B cell (primary cell): ENCODE measurements around the gene PXK. TPM values are rescaled to one million over a fixed set of nuclear protein-coding genes. Genes with fewer than 3 reads are reported as not detected.
A peak's percentile ranks its signal among the peaks of the same experiment; 100 is the strongest.

Experiments
- ATAC-seq: fragments of 200-7000 bp; cut with Tn5 transposase; one replicate; pipeline ENCODE4 v1.10.0; 2021; ENCODE audit warnings: low read depth, mild to moderate bottlenecking, moderate number of reproducible peaks, moderate library complexity
- CTCF ChIA-PET: fragments of 350-600 bp; sonication (Branson Sonifier 250); formaldehyde crosslinking; loops from one replicate; lab custom pipeline; 2021; ENCODE audit warnings: antibody characterized with exemption, inconsistent platforms; lab: Charles Lee
- POLR2A ChIA-PET: fragments of 350-600 bp; sonication (Branson Sonifier 250); formaldehyde crosslinking; loops from one replicate; lab custom pipeline; 2021; ENCODE audit warnings: antibody characterized with exemption; lab: Charles Lee
- DNase-seq: peaks from one replicate; pipeline ENCODE4 v3.0.0; 2013
- H2AFZ ChIP-seq: 2 replicates; pipeline ENCODE4 v1.6.1; 2012; ENCODE audit warnings: mild to moderate bottlenecking, low read depth, low read length; ENCODE audit not compliant: insufficient read depth, poor library complexity, severe bottlenecking
- H3K27ac ChIP-seq, 2 donors: 1 replicate in 1 of 2; 2 replicates in 1 of 2; pipeline ENCODE4 v1.5.1; 2012 to 2013; ENCODE audit warnings: low read length in 2 of 2, mild to moderate bottlenecking in 2 of 2, moderate library complexity in 1 of 2
- H3K27me3 ChIP-seq, 4 experiments: fragments of 200-600 bp in 1 of 4; sonication (generic) in 1 of 4; replicated peaks in 1 of 4; 1 replicate in 2 of 4; 2 replicates in 2 of 4; pipeline versions ENCODE4 v1.6.1 to v1.7.0; 2013 to 2016; ENCODE audit warnings: low read length in 3 of 4, mild to moderate bottlenecking in 2 of 4, mixed read lengths in 1 of 4, moderate library complexity in 1 of 4; ENCODE audit not compliant: insufficient read depth in 4 of 4, control insufficient read depth in 3 of 4; ENCODE audit errors: control extremely low read depth in 1 of 4
- H3K36me3 ChIP-seq, 2 experiments: replicated peaks in 1 of 2; 1 replicate in 1 of 2; 2 replicates in 1 of 2; pipeline versions ENCODE4 v1.6.1 to v1.7.1; 2013; ENCODE audit warnings: low read length in 1 of 2; ENCODE audit not compliant: insufficient read depth in 2 of 2, control insufficient read depth in 1 of 2; ENCODE audit errors: control extremely low read depth in 1 of 2, extremely low read depth in 1 of 2
- H3K4me1 ChIP-seq, 2 donors: fragments of 200-600 bp in 1 of 2; sonication (generic) in 1 of 2; 1 replicate in 1 of 2; 2 replicates in 1 of 2; pipeline versions ENCODE4 v1.5.1 to v1.6.1; 2013 to 2017; ENCODE audit warnings: low read length in 2 of 2; ENCODE audit not compliant: control insufficient read depth in 2 of 2, insufficient read depth in 2 of 2
- H3K4me2 ChIP-seq: replicated peaks from 2 replicates; pipeline ENCODE3; 2012; ENCODE audit warnings: mild to moderate bottlenecking, low read depth, low read length; ENCODE audit not compliant: poor library complexity, severe bottlenecking
- H3K4me3 ChIP-seq, 5 experiments: fragments of 200-600 bp in 1 of 5; sonication (generic) in 1 of 5; 1 replicate in 3 of 5; 2 replicates in 2 of 5; pipeline versions ENCODE4 v1.5.1 to v1.7.0; 2011 to 2016; ENCODE audit warnings: low read length in 4 of 5, mild to moderate bottlenecking in 4 of 5, low read depth in 2 of 5, control low read depth in 1 of 5, moderate library complexity in 1 of 5; ENCODE audit not compliant: insufficient read depth in 1 of 5; ENCODE audit errors: control extremely low read depth in 1 of 5, extremely low read depth in 1 of 5
- H3K79me2 ChIP-seq: fragments of 200-600 bp; sonication (generic); one replicate; pipeline ENCODE4 v1.6.0; 2016; ENCODE audit warnings: low read length; ENCODE audit not compliant: control insufficient read depth, insufficient read depth
- H3K9ac ChIP-seq: fragments of 200-600 bp; sonication (generic); 2 replicates; pipeline ENCODE4 v1.6.1; 2017; ENCODE audit warnings: mild to moderate bottlenecking, low read length, moderate library complexity
- H3K9me3 ChIP-seq, 3 donors: one replicate each; pipeline versions ENCODE4 v1.6.1 to v1.7.1; 2013; ENCODE audit warnings: low read length in 2 of 3; ENCODE audit not compliant: control insufficient read depth in 2 of 3, insufficient read depth in 1 of 3; ENCODE audit errors: control extremely low read depth in 1 of 3
- H4K20me1 ChIP-seq: 2 replicates; pipeline ENCODE4 v1.6.0; 2012; ENCODE audit warnings: mild to moderate bottlenecking, low read length; ENCODE audit not compliant: insufficient read depth, control insufficient read depth, poor library complexity, severe bottlenecking
- H3K27ac Mint-ChIP-seq: one replicate; pipeline ENCODE4 v1.8.0; 2021; ENCODE audit warnings: mixed read lengths
- H3K27me3 Mint-ChIP-seq: one replicate; pipeline ENCODE4 v1.8.0; 2021; ENCODE audit warnings: mixed read lengths
- H3K4me1 Mint-ChIP-seq: one replicate; pipeline ENCODE4 v1.8.0; 2021; ENCODE audit warnings: mixed read lengths
- H3K4me3 Mint-ChIP-seq: one replicate; pipeline ENCODE4 v1.8.0; 2021; ENCODE audit warnings: mixed read lengths
- H3K9me3 Mint-ChIP-seq: one replicate; pipeline ENCODE4 v1.8.0; 2022; ENCODE audit warnings: mixed read lengths; ENCODE audit not compliant: insufficient read depth
- EZH2 ChIP-seq: IDR thresholded peaks from 2 replicates; pipeline ENCODE4 v1.6.1; 2012; ENCODE audit warnings: borderline replicate concordance, low read depth, mild to moderate bottlenecking, moderate library complexity, low read length; ENCODE audit not compliant: insufficient read depth, poor library complexity, severe bottlenecking
- WGBS: methylation state at CpG from one replicate; pipeline ENCODE4 v1.1.5; 2013; ENCODE audit warnings: missing lambda C conversion rate; ENCODE audit not compliant: insufficient coverage; 5-methylcytosine and 5-hydroxymethylcytosine counted together
- intact Hi-C: fragments of 100-400 bp; cut with micrococcal nuclease; formaldehyde crosslinking; loops from one replicate; pipeline ENCODE4 v1.10.0; 2022
- polyA plus RNA-seq: library from polyadenylated mRNA; depleted of rRNA; stranded (reverse); fragments of >200 nt; gene quantifications from 2 replicates; pipeline ENCODE4 v1.2.3, GENCODE V29; 2012
- total RNA-seq, 2 donors: library from RNA; stranded (reverse); fragments of 120-200 nt in 1 of 2; gene quantifications; 1 replicate in 1 of 2; 2 replicates in 1 of 2; pipeline versions ENCODE4 v1.2.3 to v1.2.4, GENCODE V29; 2013 to 2022
- TF ChIP-seq, protein P1 (sequence below): fragments of 200-600 bp; IDR thresholded peaks from one replicate; pipeline ENCODE4 v1.8.0; 2022; ENCODE audit warnings: antibody characterized with exemption, mild to moderate bottlenecking

Gene PXK
- total and polyA plus RNA-seq, 2 donors (not counting 1 experiment from before 2014, with no cell fraction given), result 46.8 to 104 TPM

DNA sequence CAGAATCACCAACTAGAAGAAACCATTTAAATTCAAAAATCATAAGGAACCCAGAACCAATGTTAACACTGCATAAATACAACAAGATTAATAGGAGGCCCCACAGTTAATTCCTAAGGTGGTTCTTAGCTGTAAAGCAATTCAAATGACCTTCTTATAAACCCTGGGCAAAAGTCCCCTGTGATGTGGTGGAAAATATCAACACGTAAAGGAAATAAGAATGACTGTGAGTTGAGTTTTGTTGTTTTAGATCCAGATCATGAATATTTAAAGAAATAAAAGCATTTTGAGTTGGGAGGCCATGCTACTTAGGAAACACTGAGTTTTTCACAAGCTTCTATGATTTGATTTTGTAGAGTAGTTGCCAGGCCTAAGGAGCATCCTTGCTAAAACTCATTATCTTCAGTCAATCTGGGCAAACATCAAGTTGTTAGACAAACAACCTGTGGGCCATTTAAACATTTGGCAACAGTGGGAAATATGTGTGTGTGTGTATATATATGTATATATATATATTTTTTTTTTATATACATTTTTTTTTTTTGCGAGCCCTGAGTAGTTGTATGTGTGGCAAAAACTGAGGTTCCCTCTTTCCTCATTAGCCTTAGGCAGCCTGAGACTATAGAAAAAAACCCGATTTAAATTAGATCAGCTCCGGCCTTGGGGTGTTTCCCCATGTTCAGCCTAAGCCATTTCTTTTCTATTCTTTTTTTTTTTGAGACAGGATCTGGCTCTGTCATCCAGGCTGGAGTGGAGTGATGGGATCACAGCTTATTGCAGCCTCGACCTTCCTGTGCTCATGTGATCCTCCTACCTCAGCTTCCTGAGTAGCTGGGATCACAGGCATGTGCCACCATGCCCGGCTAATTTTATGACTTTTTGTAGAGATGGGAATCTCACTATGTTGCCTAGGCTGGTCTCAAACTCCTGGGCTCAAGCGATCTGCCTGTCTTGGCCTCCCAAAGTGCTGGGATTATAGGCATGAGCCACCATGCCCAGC is 8.0 kb upstream of the PXK start:
- POLR2A ChIA-PET, result interaction anchor here (0.6 kb wide), 2 partner anchors 33 to 86 kb away, joined by 3 read pairs; no protein-coding TSS in a partner anchor
- Mint-ChIP-seq H3K4me3 (peak overlapping the region; percentile 57), H3K27ac (peak overlapping the region; percentile 74), H3K4me1 (peaks cover 38% of the 10 kb centered on the region), H3K9me3 (no peaks in the 10 kb centered on the region), H3K27me3 (no peaks in the 10 kb centered on the region)
- Histone ChIP-seq H3K27me3 (no peaks in the 10 kb centered on the region), H3K79me2 (peaks cover 17% of the 10 kb centered on the region), H3K4me1 (peaks cover 21 to 29% of the 10 kb centered on the region in 2 donors), H3K4me3 (no peak overlapping the region), H3K9me3 (no peaks in the 10 kb centered on the region), H3K4me2 (peak overlapping the region; percentile 49), H2AFZ (no peak overlapping the region), H3K27ac (peak overlapping the region in 1 of 2 donors; percentile 62), H4K20me1 (no peaks in the 10 kb centered on the region), H3K9ac (peak overlapping the region; percentile 20), H3K36me3 (peaks cover 0 to 2% of the 10 kb centered on the region in 2 experiments)
- CTCF ChIA-PET, result interaction anchor here (0.6 to 2.5 kb wide), 16 partner anchors 9 to 210 kb away, joined by 3 to 19 read pairs (median 5); partner anchors contain the start of genes HTD2, KCTD6, PXK and RPP14
- DNase-seq, result no peak
- intact Hi-C loops, result loop anchor here (5.0 kb wide), 3 partner anchors 33 to 308 kb away; partner anchors contain the start of gene PDHB
- WGBS, result 73% methylated on average over 3 of the region's 7 CpGs
- TF ChIP-seq, protein P1, sequence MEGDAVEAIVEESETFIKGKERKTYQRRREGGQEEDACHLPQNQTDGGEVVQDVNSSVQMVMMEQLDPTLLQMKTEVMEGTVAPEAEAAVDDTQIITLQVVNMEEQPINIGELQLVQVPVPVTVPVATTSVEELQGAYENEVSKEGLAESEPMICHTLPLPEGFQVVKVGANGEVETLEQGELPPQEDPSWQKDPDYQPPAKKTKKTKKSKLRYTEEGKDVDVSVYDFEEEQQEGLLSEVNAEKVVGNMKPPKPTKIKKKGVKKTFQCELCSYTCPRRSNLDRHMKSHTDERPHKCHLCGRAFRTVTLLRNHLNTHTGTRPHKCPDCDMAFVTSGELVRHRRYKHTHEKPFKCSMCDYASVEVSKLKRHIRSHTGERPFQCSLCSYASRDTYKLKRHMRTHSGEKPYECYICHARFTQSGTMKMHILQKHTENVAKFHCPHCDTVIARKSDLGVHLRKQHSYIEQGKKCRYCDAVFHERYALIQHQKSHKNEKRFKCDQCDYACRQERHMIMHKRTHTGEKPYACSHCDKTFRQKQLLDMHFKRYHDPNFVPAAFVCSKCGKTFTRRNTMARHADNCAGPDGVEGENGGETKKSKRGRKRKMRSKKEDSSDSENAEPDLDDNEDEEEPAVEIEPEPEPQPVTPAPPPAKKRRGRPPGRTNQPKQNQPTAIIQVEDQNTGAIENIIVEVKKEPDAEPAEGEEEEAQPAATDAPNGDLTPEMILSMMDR, result no peak
- no peak for TF ChIP-seq EZH2
- ATAC-seq, result peak; percentile 39
